Fibroblast of skin of left quadriceps (primary cell): ENCODE data around the gene KERA.
A peak's percentile ranks its signal among the peaks of the same experiment; 100 is the strongest.

ENCODE experiments used
- DNase-seq, 2 experiments: peaks; one replicate each; pipeline ENCODE4 v3.0.0-alpha.2; 2013; ENCODE audit warnings: low read depth in 2 of 2

The KERA gene

GRCh38 chr12:91073426-91073825 lies 15.6 kb upstream of the KERA start:
- no peak for DNase-seq

- no peak for DNase-seq
These were observed 15.1 kb upstream of the KERA start for GRCh38 chr12:91072931-91073330.

- DNase-seq: no peak
These were observed 13.1 kb upstream of the KERA start for GRCh38 chr12:91070936-91071335.

GRCh38 chr12:91065396-91065795 lies 7.6 kb upstream of the KERA start:
- no peak for DNase-seq

GRCh38 chr12:91064640-91065039 lies 6.8 kb upstream of the KERA start:
- DNase-seq: no peak

GRCh38 chr12:91061091-91061490 lies 3.3 kb upstream of the KERA start:
- no peak for DNase-seq

- no peak for DNase-seq
These were observed 1.4 kb upstream of the KERA start for GRCh38 chr12:91059211-91059610.

- no peak for DNase-seq
These were observed 962 bp upstream of the KERA start for GRCh38 chr12:91058786-91059185.

- no peak for DNase-seq
These were observed 1.3 kb downstream of the KERA start for GRCh38 chr12:91056488-91056887.

GRCh38 chr12:91055976-91056375 lies 1.8 kb downstream of the KERA start:
- no peak for DNase-seq

- DNase-seq: peak; percentile 72 to 73
These were observed 3.7 kb downstream of the KERA start for GRCh38 chr12:91053951-91054715.

- no peak for DNase-seq
These were observed 5.8 kb downstream of the KERA start for GRCh38 chr12:91052026-91052425.

GRCh38 chr12:91044586-91044985 lies 13.2 kb downstream of the KERA start:
- no peak for DNase-seq

- DNase-seq: no peak
These were observed 14.4 kb downstream of the KERA start for GRCh38 chr12:91043408-91043807.

GRCh38 chr12:91040096-91040755 lies 17.6 kb downstream of the KERA start:
- no peak for DNase-seq

- peak; percentile 89 to 90 for DNase-seq
These were observed 20.5 kb downstream of the KERA start for GRCh38 chr12:91037276-91037675.

GRCh38 chr12:91033251-91033650 lies 24.6 kb downstream of the KERA start:
- DNase-seq: no peak

- peak; percentile 71 to 76 for DNase-seq
These were observed 34.4 kb downstream of the KERA start for GRCh38 chr12:91023326-91024004.

GRCh38 chr12:91021076-91021475 lies 36.7 kb downstream of the KERA start:
- no peak for DNase-seq

- DNase-seq: no peak
These were observed 38.4 kb downstream of the KERA start for GRCh38 chr12:91019455-91019854.

GRCh38 chr12:91017511-91018263 lies 40.1 kb downstream of the KERA start:
- no peak for DNase-seq

GRCh38 chr12:91017043-91017442 lies 40.8 kb downstream of the KERA start:
- no peak for DNase-seq
